T-helper 1 cell treated with Interleukin-12 subunit alpha and Interleukin-12 subunit beta and Interleukin-4 antibody, amounts not matched to agents 30 μg/mL and 1 μg/mL, for 36 hours (primary cell): Measurements from ENCODE around the gene ESPL1.

ENCODE experiments used
- H3K27ac Mint-ChIP-seq: one replicate; pipeline ENCODE4 v1.8.0; 2021; ENCODE audit warnings: mild to moderate bottlenecking, mixed read lengths
- H3K27me3 Mint-ChIP-seq: one replicate; pipeline ENCODE4 v1.8.0; 2021; ENCODE audit warnings: low read depth, mixed read lengths
- H3K36me3 Mint-ChIP-seq: one replicate; pipeline ENCODE4 v1.8.0; 2021; ENCODE audit warnings: low read depth, mixed read lengths
- H3K4me1 Mint-ChIP-seq: one replicate; pipeline ENCODE4 v1.8.0; 2021; ENCODE audit warnings: low read depth, mixed read lengths
- H3K4me3 Mint-ChIP-seq: one replicate; pipeline ENCODE4 v1.8.0; 2021; ENCODE audit warnings: mild to moderate bottlenecking, moderate library complexity, mixed read lengths
- H3K9me3 Mint-ChIP-seq: one replicate; pipeline ENCODE4 v1.8.0; 2021; ENCODE audit warnings: mixed read lengths

ESPL1 gene

GRCh38 chr12:53265783-53266182, 2.3 kb upstream of the ESPL1 start:
- H3K4me1 Mint-ChIP-seq: peaks cover 27% of the 10 kb centered on the region
- no peak overlapping the region for H3K27ac Mint-ChIP-seq
- H3K9me3 Mint-ChIP-seq: no peaks in the 10 kb centered on the region
- H3K27me3 Mint-ChIP-seq: no peaks in the 10 kb centered on the region
- H3K36me3 Mint-ChIP-seq: peaks cover 10% of the 10 kb centered on the region
- no peak overlapping the region for H3K4me3 Mint-ChIP-seq

GRCh38 chr12:53267306-53267998, 647 bp upstream of the ESPL1 start:
- H3K9me3 Mint-ChIP-seq: no peaks in the 10 kb centered on the region
- no peaks in the 10 kb centered on the region for H3K27me3 Mint-ChIP-seq
- H3K27ac Mint-ChIP-seq: peak overlapping the region; percentile 95
- peaks cover 32% of the 10 kb centered on the region for H3K4me1 Mint-ChIP-seq
- peak overlapping the region; percentile 99 for H3K4me3 Mint-ChIP-seq
- H3K36me3 Mint-ChIP-seq: peaks cover 14% of the 10 kb centered on the region

GRCh38 chr12:53268630-53269562, 797 bp downstream of the ESPL1 start:
- Mint-ChIP-seq H3K27me3 (no peaks in the 10 kb centered on the region), H3K9me3 (no peaks in the 10 kb centered on the region), H3K4me1 (peaks cover 33% of the 10 kb centered on the region), H3K36me3 (peaks cover 17% of the 10 kb centered on the region), H3K4me3 (peak overlapping the region; percentile 99), H3K27ac (peak overlapping the region; percentile 95)

- Mint-ChIP-seq H3K4me1 (peaks cover 28% of the 10 kb centered on the region), H3K27ac (peak overlapping the region; percentile 10), H3K27me3 (no peaks in the 10 kb centered on the region), H3K4me3 (no peak overlapping the region), H3K9me3 (no peaks in the 10 kb centered on the region), H3K36me3 (peaks cover 32% of the 10 kb centered on the region)
These were observed 6.3 kb downstream of the ESPL1 start for GRCh38 chr12:53274445-53274844.

- H3K27ac Mint-ChIP-seq: no peak overlapping the region
- H3K4me3 Mint-ChIP-seq: no peak overlapping the region
These were observed 8.4 kb downstream of the ESPL1 start for GRCh38 chr12:53276511-53276910.

GRCh38 chr12:53277981-53278380, 9.9 kb downstream of the ESPL1 start:
- Mint-ChIP-seq H3K4me3 (no peak overlapping the region), H3K9me3 (no peaks in the 10 kb centered on the region), H3K4me1 (peaks cover 11% of the 10 kb centered on the region), H3K27me3 (no peaks in the 10 kb centered on the region), H3K27ac (no peak overlapping the region), H3K36me3 (peaks cover 37% of the 10 kb centered on the region)

More at GRCh38 chr12:53276511-53276910, 8.4 kb downstream of the ESPL1 start:
- H3K27me3 Mint-ChIP-seq: no peaks in the 10 kb centered on the region
- peaks cover 16% of the 10 kb centered on the region for H3K4me1 Mint-ChIP-seq
- peaks cover 34% of the 10 kb centered on the region for H3K36me3 Mint-ChIP-seq
- H3K9me3 Mint-ChIP-seq: no peaks in the 10 kb centered on the region

- Mint-ChIP-seq H3K36me3 (peaks cover 43% of the 10 kb centered on the region), H3K4me1 (peaks cover 8% of the 10 kb centered on the region), H3K9me3 (no peaks in the 10 kb centered on the region), H3K27ac (no peak overlapping the region), H3K27me3 (no peaks in the 10 kb centered on the region), H3K4me3 (no peak overlapping the region)
These were observed 11.3 kb downstream of the ESPL1 start for GRCh38 chr12:53279283-53279869.

GRCh38 chr12:53279888-53280498, 11.9 kb downstream of the ESPL1 start:
- Mint-ChIP-seq H3K4me3 (no peak overlapping the region), H3K36me3 (peaks cover 43% of the 10 kb centered on the region), H3K4me1 (peaks cover 8% of the 10 kb centered on the region), H3K27ac (no peak overlapping the region), H3K27me3 (no peaks in the 10 kb centered on the region), H3K9me3 (no peaks in the 10 kb centered on the region)

- Mint-ChIP-seq H3K9me3 (no peaks in the 10 kb centered on the region), H3K27me3 (no peaks in the 10 kb centered on the region), H3K4me1 (peaks cover 4% of the 10 kb centered on the region), H3K36me3 (peaks cover 50% of the 10 kb centered on the region), H3K4me3 (no peak overlapping the region), H3K27ac (no peak overlapping the region)
These were observed 18.3 kb downstream of the ESPL1 start for GRCh38 chr12:53286448-53286847.

- H3K27me3 Mint-ChIP-seq: no peaks in the 10 kb centered on the region
- peak overlapping the region; percentile 57 for H3K27ac Mint-ChIP-seq
- peaks cover 47% of the 10 kb centered on the region for H3K36me3 Mint-ChIP-seq
- no peak overlapping the region for H3K4me3 Mint-ChIP-seq
- peaks cover 4% of the 10 kb centered on the region for H3K4me1 Mint-ChIP-seq
- no peaks in the 10 kb centered on the region for H3K9me3 Mint-ChIP-seq
These were observed 19.7 kb downstream of the ESPL1 start for GRCh38 chr12:53287741-53288216.

GRCh38 chr12:53288322-53288721, 20.2 kb downstream of the ESPL1 start:
- Mint-ChIP-seq H3K4me1 (peaks cover 4% of the 10 kb centered on the region), H3K36me3 (peaks cover 47% of the 10 kb centered on the region), H3K27ac (peak overlapping the region; percentile 57), H3K4me3 (no peak overlapping the region), H3K9me3 (no peaks in the 10 kb centered on the region), H3K27me3 (no peaks in the 10 kb centered on the region)

GRCh38 chr12:53289891-53290290, 21.8 kb downstream of the ESPL1 start:
- Mint-ChIP-seq H3K4me3 (no peak overlapping the region), H3K36me3 (peaks cover 43% of the 10 kb centered on the region), H3K27me3 (no peaks in the 10 kb centered on the region), H3K9me3 (no peaks in the 10 kb centered on the region), H3K27ac (no peak overlapping the region), H3K4me1 (peaks cover 5% of the 10 kb centered on the region)

- Mint-ChIP-seq H3K9me3 (no peaks in the 10 kb centered on the region), H3K36me3 (peaks cover 48% of the 10 kb centered on the region), H3K27ac (no peak overlapping the region)
These were observed 22.6 kb downstream of the ESPL1 start for GRCh38 chr12:53290661-53291060.

GRCh38 chr12:53292426-53292825, 24.3 kb downstream of the ESPL1 start:
- Mint-ChIP-seq H3K9me3 (no peaks in the 10 kb centered on the region), H3K36me3 (peaks cover 48% of the 10 kb centered on the region), H3K4me1 (peaks cover 21% of the 10 kb centered on the region), H3K27ac (no peak overlapping the region), H3K27me3 (no peaks in the 10 kb centered on the region), H3K4me3 (no peak overlapping the region)

More at GRCh38 chr12:53290661-53291060, 22.6 kb downstream of the ESPL1 start:
- Mint-ChIP-seq H3K27me3 (no peaks in the 10 kb centered on the region), H3K4me1 (peaks cover 9% of the 10 kb centered on the region), H3K4me3 (no peak overlapping the region)
